ENCODE measurements around the gene GPX4. TPM values are rescaled to one million over a fixed set of nuclear protein-coding genes. Genes with fewer than 3 reads are reported as not detected.

The GPX4 gene
- total and polyA plus RNA-seq, 2 of the 13 experiments (the other 11 are each of a cell fraction or from before 2014, with no cell fraction given) = 535 to 613 TPM

- TF ChIP-seq HNF4G (IDR thresholded peaks at IDR 0.05; ENCODE audit: borderline replicate concordance, low read depth, low read length) (peak; percentile 93), HNF4G (CRISPR knock-in tag; IDR thresholded peaks at IDR 0.05; ENCODE audit: borderline replicate concordance, low read depth) (peak; percentile 92), ZNF354B (CRISPR knock-in tag; IDR thresholded peaks at IDR 0.05) (no peak), ZNF839 (CRISPR knock-in tag; IDR thresholded peaks at IDR 0.05; ENCODE audit: borderline replicate concordance) (no peak), ZNF563 (CRISPR knock-in tag; IDR thresholded peaks at IDR 0.05) (no peak), THAP8 (CRISPR knock-in tag; IDR thresholded peaks at IDR 0.05; ENCODE audit: borderline replicate concordance) (no peak; the same call in 1 of the 2 replicates), PATZ1 (CRISPR knock-in tag; IDR thresholded peaks at IDR 0.05) (no peak), ZNF230 (CRISPR knock-in tag; IDR thresholded peaks at IDR 0.05) (peak; percentile 89), LRRFIP1 (CRISPR knock-in tag; conservative IDR thresholded peaks at IDR 0.05) (no peak), RARG (CRISPR knock-in tag; IDR thresholded peaks at IDR 0.05; ENCODE audit: low read depth) (no peak), MED8 (CRISPR knock-in tag; IDR thresholded peaks at IDR 0.05; ENCODE audit: insufficient replicate concordance) (peak; percentile 55), SMARCE1 (IDR thresholded peaks at IDR 0.05; ENCODE audit: borderline replicate concordance) (no peak), ZNF382 (CRISPR knock-in tag; IDR thresholded peaks at IDR 0.05; ENCODE audit: borderline replicate concordance) (no peak), ZFP41 (CRISPR knock-in tag; IDR thresholded peaks at IDR 0.05; ENCODE audit: borderline replicate concordance) (no peak), CHD4 (IDR thresholded peaks at IDR 0.05; ENCODE audit: borderline replicate concordance, low read length) (0 out of 2 replicates have a peak, but pooled peaks have one; percentile 14), TRAFD1 (CRISPR knock-in tag; IDR thresholded peaks at IDR 0.05; ENCODE audit: borderline replicate concordance) (no peak), ZNF260 (CRISPR knock-in tag; IDR thresholded peaks at IDR 0.05; ENCODE audit: borderline replicate concordance, low read depth) (no peak), ZNF432 (CRISPR knock-in tag; IDR thresholded peaks at IDR 0.05; ENCODE audit: borderline replicate concordance) (no peak)
Measured at GRCh38 chr19:1098177-1099051, 5.4 kb upstream of the GPX4 start (continued).
